Osteoblast (primary cell): Measurements from ENCODE around the gene MYO5B. TPM values are rescaled to one million over a fixed set of nuclear protein-coding genes. Genes with fewer than 3 reads are reported as not detected.

Experiments
- DNase-seq: peaks from one replicate; pipeline ENCODE4 v3.0.0; 2011; ENCODE audit warnings: low spot score, mixed read lengths; ENCODE audit not compliant: insufficient read length; ENCODE audit errors: missing footprints
- H2AFZ ChIP-seq: 2 replicates; pipeline ENCODE4 v1.6.0; 2011; ENCODE audit warnings: mild to moderate bottlenecking, low read length
- H3K27ac ChIP-seq: 2 replicates; pipeline ENCODE4 v1.5.1; 2011; ENCODE audit warnings: mild to moderate bottlenecking, low read depth, low read length, moderate library complexity
- H3K27me3 ChIP-seq: 2 replicates; pipeline ENCODE4 v1.6.0; 2012; ENCODE audit warnings: mild to moderate bottlenecking, control low read depth, inconsistent platforms, low read length, moderate library complexity; ENCODE audit not compliant: insufficient read depth
- H3K36me3 ChIP-seq: 2 replicates; pipeline ENCODE4 v1.5.1; 2011; ENCODE audit warnings: mild to moderate bottlenecking, low read length, control low read depth, moderate library complexity; ENCODE audit not compliant: insufficient read depth
- H3K4me1 ChIP-seq: 2 replicates; pipeline ENCODE4 v1.5.1; 2011; ENCODE audit warnings: mild to moderate bottlenecking, low read length, control low read depth, moderate library complexity; ENCODE audit not compliant: insufficient read depth
- H3K4me2 ChIP-seq: 2 replicates; pipeline ENCODE4 v1.6.0; 2011; ENCODE audit warnings: mild to moderate bottlenecking, low read length; ENCODE audit not compliant: insufficient read depth
- H3K4me3 ChIP-seq: fragments of 200-600 bp; sonication (generic); 3 replicates; pipeline ENCODE4 v1.5.1; 2012; ENCODE audit warnings: mild to moderate bottlenecking, low read length, inconsistent platforms; ENCODE audit not compliant: insufficient read depth
- H3K79me2 ChIP-seq: 2 replicates; pipeline ENCODE4 v1.6.0; 2012; ENCODE audit warnings: mild to moderate bottlenecking, low read length, control low read depth, inconsistent platforms; ENCODE audit not compliant: insufficient read depth
- H3K9me3 ChIP-seq: 2 replicates; pipeline ENCODE4 v1.5.1; 2011; ENCODE audit warnings: low read depth, low read length, control low read depth
- H4K20me1 ChIP-seq: 2 replicates; pipeline ENCODE4 v1.6.0; 2012; ENCODE audit warnings: mild to moderate bottlenecking, low read length, control low read depth; ENCODE audit not compliant: insufficient read depth
- total RNA-seq: library from RNA; depleted of rRNA; stranded (reverse); fragments of >200 nt; gene quantifications from 2 replicates; pipeline ENCODE4 v1.2.3, GENCODE V29; 2012
- TF ChIP-seq, protein P1 (sequence below): IDR thresholded peaks from 2 replicates; pipeline ENCODE4 v1.5.1; 2011; ENCODE audit warnings: mild to moderate bottlenecking, low read depth, low read length, moderate library complexity; ENCODE audit errors: extremely low read depth

MYO5B gene
- total RNA-seq, 1 donor, result 0.36 TPM

DNA sequence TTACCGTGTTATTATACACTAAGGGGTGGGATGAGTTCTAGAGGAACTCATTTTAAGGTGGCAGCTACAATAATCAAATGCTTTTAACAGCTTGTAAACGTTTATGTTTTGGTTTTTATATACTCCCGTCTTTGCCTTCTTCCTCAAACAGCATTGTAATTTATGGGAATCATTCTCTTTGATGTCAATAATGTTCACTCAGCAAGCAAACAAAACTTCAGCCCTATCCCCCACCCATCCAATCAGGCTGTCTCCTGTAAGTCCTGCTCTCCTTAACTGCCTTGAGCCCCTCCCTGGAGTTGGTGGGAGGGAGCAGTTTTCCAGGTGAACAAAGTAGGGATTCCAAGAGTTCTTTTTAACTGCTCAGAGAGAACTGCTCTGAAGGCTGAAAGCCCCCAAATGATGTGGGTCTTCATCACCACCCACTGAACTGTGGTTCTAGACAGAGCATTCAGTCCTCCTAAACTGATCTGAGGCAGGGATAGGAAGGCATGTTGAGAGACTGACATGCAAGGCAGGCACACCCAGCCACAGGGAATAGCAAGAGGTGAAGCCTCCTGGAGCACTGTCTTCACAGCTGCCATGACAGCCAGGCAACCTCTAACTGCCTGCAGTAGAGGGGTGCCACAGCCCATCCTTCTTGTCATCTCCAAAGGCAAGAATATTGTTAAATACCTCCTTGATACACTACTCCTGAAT lies 17.5 kb downstream of the MYO5B start:
- TF ChIP-seq, protein P1, sequence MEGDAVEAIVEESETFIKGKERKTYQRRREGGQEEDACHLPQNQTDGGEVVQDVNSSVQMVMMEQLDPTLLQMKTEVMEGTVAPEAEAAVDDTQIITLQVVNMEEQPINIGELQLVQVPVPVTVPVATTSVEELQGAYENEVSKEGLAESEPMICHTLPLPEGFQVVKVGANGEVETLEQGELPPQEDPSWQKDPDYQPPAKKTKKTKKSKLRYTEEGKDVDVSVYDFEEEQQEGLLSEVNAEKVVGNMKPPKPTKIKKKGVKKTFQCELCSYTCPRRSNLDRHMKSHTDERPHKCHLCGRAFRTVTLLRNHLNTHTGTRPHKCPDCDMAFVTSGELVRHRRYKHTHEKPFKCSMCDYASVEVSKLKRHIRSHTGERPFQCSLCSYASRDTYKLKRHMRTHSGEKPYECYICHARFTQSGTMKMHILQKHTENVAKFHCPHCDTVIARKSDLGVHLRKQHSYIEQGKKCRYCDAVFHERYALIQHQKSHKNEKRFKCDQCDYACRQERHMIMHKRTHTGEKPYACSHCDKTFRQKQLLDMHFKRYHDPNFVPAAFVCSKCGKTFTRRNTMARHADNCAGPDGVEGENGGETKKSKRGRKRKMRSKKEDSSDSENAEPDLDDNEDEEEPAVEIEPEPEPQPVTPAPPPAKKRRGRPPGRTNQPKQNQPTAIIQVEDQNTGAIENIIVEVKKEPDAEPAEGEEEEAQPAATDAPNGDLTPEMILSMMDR, result no peak

GRCh38 chr18:50172367-50172766 lies 22.6 kb downstream of the MYO5B start:
- no peak overlapping the region for H3K4me2 ChIP-seq
- H3K27me3 ChIP-seq, result peaks cover 6% of the 10 kb centered on the region
- H3K27ac ChIP-seq, result no peak overlapping the region
- no peaks in the 10 kb centered on the region for H3K9me3 ChIP-seq
- TF ChIP-seq, protein P1, result no peak
- DNase-seq, result no peak
- no peaks in the 10 kb centered on the region for H3K36me3 ChIP-seq
- H3K79me2 ChIP-seq, result no peaks in the 10 kb centered on the region
- H2AFZ ChIP-seq, result no peak overlapping the region
- no peaks in the 10 kb centered on the region for H4K20me1 ChIP-seq
- H3K4me3 ChIP-seq, result no peak overlapping the region
- H3K4me1 ChIP-seq, result no peaks in the 10 kb centered on the region

More for the DNA sequence above, 17.5 kb downstream of the MYO5B start:
- no peak for DNase-seq
- Histone ChIP-seq H3K4me3 (no peak overlapping the region), H3K4me1 (no peaks in the 10 kb centered on the region), H4K20me1 (no peaks in the 10 kb centered on the region), H3K79me2 (no peaks in the 10 kb centered on the region), H3K9me3 (no peaks in the 10 kb centered on the region), H3K4me2 (no peak overlapping the region), H3K36me3 (no peaks in the 10 kb centered on the region), H3K27me3 (peaks cover 3% of the 10 kb centered on the region), H2AFZ (no peak overlapping the region), H3K27ac (no peak overlapping the region)

DNA sequence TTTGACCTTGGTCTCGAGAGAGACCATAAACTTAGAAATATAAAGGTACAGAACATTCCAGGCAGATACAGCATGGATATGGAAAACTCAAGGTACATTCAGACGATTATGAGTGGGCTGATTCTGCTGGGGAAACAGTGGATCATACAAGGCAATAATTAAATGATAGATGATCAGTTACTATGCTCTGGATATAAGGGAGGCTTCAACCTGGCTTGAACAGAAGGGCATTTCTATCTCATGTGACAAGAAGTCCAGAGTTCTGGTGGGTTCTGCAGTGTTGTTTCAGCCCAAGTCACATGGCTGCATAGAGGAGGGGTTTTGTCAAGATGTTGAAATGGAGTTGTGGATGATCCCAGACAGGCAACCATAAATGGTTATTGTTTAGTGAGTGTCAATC lies 23.5 kb downstream of the MYO5B start:
- Histone ChIP-seq H3K79me2 (no peaks in the 10 kb centered on the region), H3K36me3 (no peaks in the 10 kb centered on the region), H3K27me3 (peaks cover 11% of the 10 kb centered on the region), H2AFZ (no peak overlapping the region), H3K9me3 (no peaks in the 10 kb centered on the region), H4K20me1 (no peaks in the 10 kb centered on the region), H3K4me3 (no peak overlapping the region), H3K27ac (no peak overlapping the region), H3K4me1 (no peaks in the 10 kb centered on the region), H3K4me2 (no peak overlapping the region)
- TF ChIP-seq, protein P1, result no peak
- no peak for DNase-seq

DNA sequence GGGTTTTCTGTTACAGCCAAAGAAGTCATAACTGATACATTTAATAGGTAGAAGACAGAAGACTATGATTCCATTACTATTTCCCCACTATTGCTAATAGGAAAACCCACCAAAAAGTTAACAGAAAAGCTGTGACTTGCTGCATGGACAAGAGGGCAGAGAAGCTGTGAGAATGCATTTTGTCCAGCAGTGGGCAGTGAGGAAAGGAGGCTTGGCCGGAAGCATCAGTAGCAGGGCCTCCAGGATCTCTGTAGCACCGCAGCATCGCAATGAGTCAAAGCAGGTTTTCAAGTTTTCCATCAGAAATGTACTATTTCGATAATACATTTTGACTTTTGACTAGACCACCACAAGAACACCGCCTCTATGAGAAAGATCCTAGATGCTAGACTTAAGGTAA lies 24.9 kb downstream of the MYO5B start:
- no peaks in the 10 kb centered on the region for H3K36me3 ChIP-seq
- no peak overlapping the region for H3K4me3 ChIP-seq
- no peak for DNase-seq
- H3K27ac ChIP-seq, result no peak overlapping the region
- H3K27me3 ChIP-seq, result peaks cover 11% of the 10 kb centered on the region
- TF ChIP-seq, protein P1, result no peak
- H4K20me1 ChIP-seq, result no peaks in the 10 kb centered on the region
- H3K4me1 ChIP-seq, result no peaks in the 10 kb centered on the region
- no peak overlapping the region for H3K4me2 ChIP-seq
- H3K9me3 ChIP-seq, result no peaks in the 10 kb centered on the region
- H2AFZ ChIP-seq, result no peak overlapping the region
- H3K79me2 ChIP-seq, result no peaks in the 10 kb centered on the region
